Measurements from ENCODE around the gene PALM2AKAP2.

- no peak for TF ChIP-seq POLR2A (IDR thresholded peaks at IDR 0.05; ENCODE audit: low read length)
- no peak for TF ChIP-seq GATA1 (IDR thresholded peaks at IDR 0.05; ENCODE audit: low read depth, low read length)
These were observed 38.0 kb downstream of the PALM2AKAP2 start for GRCh38 chr9:109817846-109818472.
